ENCODE data around the gene PIGH.
A peak's percentile ranks its signal among the peaks of the same experiment; 100 is the strongest.
"Not testable (repeated sequence)": the region's sequence is repeated elsewhere in the genome, so short reads cannot be mapped to it uniquely, and the experiment has no call there.

PIGH gene, protein sequence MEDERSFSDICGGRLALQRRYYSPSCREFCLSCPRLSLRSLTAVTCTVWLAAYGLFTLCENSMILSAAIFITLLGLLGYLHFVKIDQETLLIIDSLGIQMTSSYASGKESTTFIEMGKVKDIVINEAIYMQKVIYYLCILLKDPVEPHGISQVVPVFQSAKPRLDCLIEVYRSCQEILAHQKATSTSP

DNA sequence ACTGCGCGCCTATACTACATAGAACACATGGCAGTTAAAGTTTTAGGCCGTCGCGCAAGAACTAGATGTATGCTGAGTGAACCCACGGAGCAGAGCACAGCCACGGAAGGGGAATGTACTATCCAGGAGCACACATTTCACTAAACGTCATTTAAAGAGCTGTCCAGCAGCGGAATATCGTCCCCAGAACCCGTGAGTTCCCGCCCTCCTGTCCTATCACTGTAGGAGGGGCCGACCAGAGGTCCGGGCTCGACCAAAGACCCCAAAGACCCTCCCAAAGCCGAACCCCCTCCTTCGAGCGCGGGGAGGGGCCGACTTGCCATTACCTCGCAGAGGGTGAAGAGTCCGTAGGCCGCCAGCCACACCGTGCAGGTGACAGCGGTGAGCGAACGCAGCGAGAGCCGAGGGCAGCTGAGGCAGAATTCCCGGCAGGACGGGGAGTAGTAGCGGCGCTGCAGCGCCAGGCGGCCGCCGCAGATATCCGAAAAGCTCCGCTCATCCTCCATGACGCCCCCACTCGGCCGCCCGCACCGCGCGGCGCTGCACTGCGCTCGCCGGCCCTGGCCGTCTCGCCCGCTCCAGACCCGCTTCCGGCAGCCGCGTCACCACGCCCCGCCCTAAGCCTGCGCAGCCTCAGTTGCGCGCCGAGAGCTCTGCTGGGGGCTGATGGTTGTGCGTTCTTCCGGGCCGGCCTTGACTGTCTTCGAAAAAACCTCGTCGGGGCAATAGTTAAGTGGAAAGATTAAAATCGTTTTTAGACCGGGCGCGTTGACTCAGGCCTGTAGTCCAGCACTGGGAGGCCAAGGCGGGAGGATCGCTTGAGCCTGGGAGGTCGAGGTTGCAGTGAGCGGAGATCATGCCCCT, at the start of gene PIGH:
Gene PIGH, minus strand, starts transcription at position 571 of the 864 bp plus-strand sequence. Its CDS starts 65 bp downstream, at position 506.
- peak within 1 kb of the TSS; percentile 72 for H3K4me3 ChIP-seq (ENCODE audit: low read depth, low read length)

DNA sequence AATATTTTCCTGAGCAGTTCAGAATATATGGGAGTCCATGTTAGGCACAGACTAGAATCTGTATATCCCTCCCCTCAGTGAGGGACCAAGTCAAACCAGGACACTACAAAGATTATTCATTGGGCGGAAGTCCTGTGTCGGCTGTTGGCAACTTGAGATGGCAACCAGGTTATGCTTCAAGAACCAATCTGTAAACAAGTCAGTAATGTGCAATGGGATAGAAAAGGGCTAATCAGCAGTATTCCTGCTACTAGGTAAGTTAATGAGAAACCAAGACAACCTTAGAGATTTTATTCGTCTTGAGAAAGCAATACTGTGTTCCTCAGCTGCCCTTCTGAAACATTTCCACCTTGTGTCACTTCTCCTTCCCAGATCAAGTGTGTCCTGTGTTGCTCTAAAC, 46.1 kb upstream of the PIGH start:
- no peak overlapping the region for H3K4me3 ChIP-seq (ENCODE audit: low read depth, low read length)

DNA sequence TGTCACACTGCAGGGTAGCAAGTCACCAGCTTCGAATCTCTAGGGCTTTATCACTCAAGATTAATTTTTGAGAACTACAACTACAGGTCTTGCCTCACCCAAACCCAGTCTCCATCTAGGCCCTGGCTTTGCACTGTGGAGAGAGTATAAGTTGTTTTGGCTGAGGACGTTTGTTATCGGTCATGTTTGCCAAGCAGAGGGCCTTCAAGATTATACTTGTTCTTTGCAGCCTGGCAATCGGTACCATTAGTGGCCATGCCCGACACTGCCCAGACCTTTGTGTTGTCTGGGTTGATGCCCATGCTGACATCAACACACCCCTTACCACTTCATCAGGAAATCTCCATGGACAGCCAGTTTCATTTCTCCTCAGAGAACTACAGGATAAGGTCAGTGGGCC, 45.3 kb upstream of the PIGH start:
- no peak overlapping the region for H3K4me3 ChIP-seq (ENCODE audit: low read depth, low read length)

DNA sequence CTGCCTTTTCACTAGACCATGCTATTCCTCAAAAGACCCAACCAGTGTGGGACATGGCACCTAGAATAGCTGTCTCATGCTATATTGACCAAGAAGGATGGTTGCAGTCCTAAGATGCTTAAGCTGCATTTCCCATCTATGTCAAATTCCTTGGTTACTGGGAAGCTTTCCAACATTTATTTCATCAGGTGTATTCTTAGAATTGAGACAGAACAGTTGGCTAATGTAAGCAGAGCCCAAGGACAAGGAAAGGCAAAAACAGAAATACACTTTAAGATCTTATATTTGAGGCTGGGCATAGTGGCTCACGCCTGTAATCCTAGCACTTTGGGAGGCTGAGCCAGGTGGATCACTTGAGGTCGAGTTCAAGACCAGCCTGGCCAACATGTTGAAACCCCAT, 44.4 kb upstream of the PIGH start:
- no peak overlapping the region for H3K4me3 ChIP-seq (ENCODE audit: low read depth, low read length)

DNA sequence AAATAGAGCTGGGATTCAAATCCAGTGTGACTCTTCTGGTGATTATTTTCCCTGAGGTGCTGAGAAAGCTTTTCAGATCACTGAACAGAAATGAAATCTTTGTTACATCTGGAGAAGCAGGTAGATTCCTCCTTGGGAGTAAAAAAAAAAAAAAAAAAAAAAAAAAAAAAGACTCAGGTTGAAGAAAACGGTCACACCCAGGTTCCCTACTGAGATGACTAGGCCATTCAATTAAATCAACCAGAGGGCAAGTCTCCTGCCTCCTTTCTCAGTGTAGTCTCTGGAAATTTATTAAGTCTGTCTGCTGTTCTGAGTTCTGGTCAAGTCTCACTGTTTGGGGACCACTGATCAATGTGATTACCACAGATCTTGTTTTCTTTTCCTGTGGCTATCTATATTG, 43.6 kb upstream of the PIGH start:
- H3K4me3 ChIP-seq (ENCODE audit: low read depth, low read length) = no peak overlapping the region

DNA sequence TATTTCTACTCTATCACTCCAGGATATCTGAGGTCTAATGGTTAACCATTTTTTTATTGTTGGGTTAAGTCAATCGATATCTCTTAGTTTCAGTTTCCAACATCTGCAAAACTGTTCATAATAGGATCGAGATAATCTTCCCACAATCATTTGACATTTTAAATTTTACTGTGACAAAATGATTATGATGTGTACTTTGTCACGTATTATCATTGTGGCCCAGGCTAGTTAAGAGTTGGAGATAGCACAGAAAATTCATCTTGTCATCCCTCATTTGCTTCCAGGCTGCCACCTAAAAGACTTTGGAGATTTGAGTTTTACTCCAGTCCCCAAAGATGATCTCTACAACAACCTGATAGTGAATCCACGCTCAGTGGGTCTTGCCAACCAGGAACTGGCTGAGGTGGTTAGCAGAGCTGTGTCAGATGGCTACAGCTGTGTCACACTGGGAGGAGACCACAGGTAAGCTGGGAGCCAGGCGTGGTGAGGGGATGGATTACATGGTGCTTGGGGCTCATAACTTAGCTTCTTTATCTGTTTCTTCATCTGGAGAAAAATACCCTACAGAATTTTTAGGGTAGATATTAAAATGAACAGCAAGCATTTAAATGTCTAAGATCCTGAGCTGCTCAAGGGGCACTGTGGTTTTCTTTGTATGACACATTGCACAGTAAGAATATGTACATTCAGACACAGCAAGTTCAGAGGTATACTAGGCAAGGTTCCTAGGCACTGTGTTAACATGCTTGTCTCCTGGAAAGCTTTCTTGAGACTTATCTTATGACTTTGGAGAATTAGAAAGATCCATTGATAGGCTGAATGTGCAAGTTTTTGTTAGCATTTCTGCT, 42.1 kb upstream of the PIGH start:
- no peak overlapping the region for H3K4me3 ChIP-seq (ENCODE audit: low read depth, low read length)

DNA sequence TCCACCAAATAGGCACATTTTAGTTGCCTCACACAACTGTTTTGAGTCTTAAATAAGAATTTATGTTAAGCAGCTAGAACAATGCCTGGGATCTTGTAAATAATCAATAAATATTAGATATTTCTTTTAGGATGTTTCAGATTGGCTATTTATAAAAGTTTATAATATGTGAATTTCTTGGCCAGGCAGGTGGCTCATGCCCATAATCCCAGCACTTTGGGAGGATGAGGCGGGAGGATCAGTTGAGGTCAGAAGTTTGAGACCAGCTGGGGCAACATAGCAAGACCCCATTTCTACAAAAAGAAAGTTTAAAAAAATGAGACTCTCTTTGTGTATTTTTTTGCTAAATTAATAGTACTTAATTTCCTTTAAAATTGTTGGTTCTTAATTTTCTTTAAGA, 41.4 kb upstream of the PIGH start:
- no peak overlapping the region for H3K4me3 ChIP-seq (ENCODE audit: low read depth, low read length)

DNA sequence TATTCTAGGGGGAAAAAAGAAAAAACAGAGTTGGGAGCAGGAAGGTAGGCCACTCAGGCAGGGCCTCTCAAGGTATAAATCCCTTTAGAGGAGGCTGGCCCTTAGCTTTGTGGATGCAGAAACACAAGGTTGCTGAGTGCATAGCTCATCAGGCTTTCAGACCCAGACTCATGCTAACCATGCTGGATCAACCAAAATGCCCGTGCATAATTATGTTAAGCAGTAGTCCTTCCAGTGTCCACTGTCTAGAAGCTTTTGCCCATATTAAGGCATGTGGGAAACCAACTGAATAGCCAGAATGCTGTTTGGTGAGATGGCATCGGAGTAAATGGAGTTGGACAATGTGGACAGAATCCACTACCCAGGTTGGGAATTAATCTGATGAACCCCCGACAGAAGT, 38.6 kb upstream of the PIGH start:
- no peak overlapping the region for H3K4me3 ChIP-seq (ENCODE audit: low read depth, low read length)

DNA sequence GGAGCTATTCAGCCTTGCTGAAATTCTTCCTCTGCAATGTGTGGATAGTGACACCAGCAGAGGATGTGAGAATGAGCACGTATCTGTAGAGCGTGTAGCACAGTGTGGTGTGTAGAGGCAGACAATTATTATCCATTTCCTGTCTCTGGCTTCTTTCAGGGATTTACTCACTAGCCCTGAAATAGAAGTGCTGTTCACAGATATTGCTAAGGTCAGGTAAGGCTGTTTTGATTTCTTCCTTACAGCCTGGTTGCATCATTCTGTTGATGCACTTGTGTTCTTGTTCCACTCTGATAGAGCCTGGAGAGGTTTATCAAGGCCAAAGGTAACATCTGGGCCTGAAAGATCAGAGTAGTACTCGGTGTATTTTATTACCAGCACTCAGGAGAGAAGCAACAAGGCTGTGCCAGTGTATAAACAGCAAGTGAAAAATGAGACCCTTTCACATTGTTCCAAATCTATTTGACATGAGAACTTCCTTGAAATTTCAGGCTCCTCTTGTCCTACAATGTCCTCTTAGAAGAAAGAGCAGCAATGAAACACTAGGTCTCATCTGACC, 36.4 kb upstream of the PIGH start:
- no peak overlapping the region for H3K4me3 ChIP-seq (ENCODE audit: low read depth, low read length)

DNA sequence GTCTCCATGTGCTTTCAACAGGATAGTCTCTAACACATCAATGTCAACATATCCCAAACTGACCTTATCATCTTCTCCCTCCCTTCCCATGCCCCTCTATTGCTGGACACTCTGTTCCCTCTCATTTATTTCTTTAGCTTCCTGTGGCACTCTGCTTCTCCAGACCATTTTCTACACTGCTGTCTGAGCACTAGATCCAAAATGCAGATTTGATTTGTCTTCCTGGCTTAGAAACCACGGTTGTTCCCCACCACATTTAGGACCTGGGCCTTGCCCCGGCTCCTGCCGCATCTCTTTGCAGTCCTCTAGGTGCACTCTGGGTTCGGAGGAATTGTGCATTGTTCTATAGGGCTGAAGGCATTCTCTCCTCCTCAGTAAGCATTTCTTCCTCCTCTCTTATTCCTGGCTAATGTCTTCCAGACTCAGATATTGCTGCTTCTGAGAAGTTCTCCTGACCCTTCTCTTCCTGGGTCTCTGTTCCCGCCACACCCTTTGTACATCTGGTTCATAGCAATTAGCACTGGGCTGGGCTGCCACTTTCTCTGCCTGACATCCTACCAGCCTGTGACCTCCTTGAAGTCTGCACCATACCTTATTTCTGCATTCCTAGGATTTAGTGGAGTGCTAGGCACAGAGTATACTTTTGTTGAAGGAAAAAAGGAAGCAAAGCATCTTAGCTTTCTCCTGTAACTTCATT, 33.5 kb upstream of the PIGH start:
- no peak overlapping the region for H3K4me3 ChIP-seq (ENCODE audit: low read depth, low read length)

DNA sequence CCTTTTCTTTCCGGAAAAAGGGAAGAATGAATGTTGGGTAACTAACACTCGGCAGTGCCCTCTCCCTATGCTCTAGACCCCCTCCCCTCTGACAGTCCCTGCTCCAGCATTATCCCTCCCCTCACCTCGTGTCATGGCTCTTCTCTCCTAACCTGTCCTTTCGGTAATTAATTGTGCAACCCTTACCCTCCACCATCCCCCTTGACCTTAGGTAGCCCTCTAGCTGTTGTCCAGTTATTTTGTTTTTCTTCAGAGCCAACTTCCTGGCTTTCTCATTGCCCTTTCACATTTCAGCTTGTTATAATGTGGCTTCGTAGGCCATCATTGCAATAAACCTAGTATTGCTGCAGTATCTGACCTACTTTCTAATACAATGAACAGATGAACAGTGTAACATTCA, 30.9 kb upstream of the PIGH start:
- H3K4me3 ChIP-seq (ENCODE audit: low read depth, low read length) = no peak overlapping the region

DNA sequence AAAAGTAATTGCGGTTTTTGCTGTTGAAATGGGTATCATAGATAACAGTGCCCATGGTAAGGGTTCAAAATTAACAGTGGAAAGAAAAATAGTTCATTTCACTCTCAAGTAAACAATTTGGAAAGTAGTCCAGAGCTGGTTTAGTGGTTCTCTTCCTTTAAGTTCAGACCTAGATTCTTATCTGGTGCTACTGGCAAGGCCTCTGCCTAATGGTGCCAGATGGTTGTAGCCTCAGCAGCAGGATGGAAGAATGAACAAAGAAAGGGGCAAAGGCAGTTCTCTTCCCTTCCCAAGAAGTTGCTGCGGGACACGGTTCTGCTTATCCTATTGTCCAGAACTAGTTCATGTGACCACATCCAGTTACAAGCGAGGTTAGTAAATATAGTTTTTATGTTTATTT, 30.1 kb upstream of the PIGH start:
- H3K4me3 ChIP-seq (ENCODE audit: low read depth, low read length) = no peak overlapping the region

DNA sequence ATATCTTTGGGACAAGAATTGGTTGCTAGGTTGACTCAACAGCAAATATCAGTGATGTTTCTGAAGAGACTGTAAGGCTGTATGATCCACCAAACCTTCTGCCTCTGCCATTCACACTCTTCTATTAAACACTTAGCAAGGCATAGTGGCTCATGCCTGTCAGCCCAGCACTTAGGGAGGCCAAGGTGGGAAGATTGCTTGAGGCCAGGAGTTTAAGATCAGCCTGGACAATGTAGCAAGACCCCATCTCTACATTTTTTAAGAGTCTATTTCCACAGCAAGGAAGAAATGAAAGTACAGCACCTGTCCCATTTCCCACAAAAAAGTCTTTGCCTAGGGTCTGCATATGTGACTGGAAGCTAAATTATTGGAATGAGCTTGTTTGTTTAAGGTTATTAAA, 27.5 kb upstream of the PIGH start:
- H3K4me3 ChIP-seq (ENCODE audit: low read depth, low read length) = no peak overlapping the region

DNA sequence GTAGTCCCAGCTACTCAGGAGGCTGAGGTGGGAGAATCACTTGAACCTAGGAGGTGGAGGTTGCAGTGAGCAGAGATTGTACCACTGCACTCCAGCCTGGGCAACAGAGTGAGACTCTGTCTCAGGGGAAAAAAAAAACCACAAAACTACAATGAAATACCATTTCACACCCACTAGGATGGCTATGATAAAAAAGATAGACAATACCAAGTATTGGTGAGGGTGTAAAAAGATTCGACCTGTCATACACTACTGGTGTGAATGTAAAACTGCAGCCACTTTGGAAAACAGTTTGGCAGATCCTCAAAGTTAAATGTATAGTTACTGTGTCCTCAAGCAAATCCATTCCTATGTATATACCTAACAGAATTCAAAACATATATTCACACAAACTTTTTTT, 26.1 kb upstream of the PIGH start:
- not testable (repeated sequence) for H3K4me3 ChIP-seq (ENCODE audit: low read depth, low read length)

DNA sequence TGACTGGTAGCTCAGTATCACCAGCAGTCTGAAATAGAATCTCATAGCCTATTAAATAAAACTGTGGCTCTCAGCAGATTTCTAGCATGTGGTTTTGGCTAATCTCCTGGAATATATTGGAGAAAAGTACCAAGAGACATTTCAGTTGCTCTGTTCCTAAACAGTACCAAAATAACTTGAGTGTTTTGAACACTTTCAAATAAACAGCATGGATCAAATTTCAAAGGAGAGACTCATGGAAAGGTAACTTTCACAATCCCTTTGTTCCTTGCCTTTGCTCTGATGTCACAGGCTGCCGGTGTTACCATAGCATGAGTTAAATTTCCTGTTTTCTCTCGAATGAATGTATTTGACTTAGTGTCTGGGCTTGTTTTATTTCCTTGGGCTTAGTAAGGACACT, 23.0 kb upstream of the PIGH start:
- no peak overlapping the region for H3K4me3 ChIP-seq (ENCODE audit: low read depth, low read length)

DNA sequence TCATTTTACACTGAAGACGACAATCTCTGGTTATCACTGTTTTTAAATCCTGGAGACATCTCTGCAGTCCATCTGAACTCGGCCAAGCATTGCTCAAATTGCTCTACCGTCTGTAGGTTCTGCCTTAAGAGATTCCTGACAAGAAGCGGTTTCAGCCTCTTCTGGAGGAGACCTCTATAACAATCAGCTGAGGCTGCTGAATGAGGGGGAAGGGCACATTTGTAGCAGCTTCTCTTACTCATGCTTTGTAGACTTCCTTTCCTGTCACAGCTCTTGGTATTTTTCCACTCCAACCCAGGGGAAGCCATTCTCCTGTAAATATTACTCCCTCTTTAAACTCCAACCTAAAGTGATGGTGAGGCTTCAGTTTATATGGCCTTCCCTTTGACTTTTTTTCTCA, 22.6 kb upstream of the PIGH start:
- no peak overlapping the region for H3K4me3 ChIP-seq (ENCODE audit: low read depth, low read length)

DNA sequence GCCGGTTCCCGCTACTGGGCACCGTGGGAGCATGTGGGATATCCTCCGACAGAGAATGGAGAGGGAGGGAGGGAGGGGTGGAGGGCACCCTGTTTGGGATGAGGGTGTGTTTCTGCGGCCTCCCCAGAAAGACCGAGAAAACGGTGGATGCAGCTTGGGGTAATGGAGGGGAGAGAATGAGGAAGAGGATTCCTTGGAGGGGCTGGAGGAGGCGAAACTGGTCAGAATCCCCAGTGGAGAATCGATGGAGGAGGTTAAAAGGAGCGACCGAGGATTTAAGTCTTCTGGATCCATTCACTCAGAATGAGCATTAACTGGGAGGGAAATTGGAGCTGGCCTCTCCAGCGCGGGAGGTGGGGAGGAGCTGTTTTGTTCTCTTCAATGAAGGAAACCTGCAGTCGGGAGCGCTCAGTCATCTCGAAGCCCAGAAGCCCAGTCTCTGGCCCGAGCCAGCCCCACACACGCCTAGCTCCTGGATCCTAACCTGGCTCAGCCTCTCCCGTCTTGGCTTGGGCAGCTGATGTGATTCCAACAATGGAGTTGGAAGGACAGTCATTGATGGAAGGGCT, 20.2 kb upstream of the PIGH start:
- peak overlapping the region; percentile 81 for H3K4me3 ChIP-seq (ENCODE audit: low read depth, low read length)

DNA sequence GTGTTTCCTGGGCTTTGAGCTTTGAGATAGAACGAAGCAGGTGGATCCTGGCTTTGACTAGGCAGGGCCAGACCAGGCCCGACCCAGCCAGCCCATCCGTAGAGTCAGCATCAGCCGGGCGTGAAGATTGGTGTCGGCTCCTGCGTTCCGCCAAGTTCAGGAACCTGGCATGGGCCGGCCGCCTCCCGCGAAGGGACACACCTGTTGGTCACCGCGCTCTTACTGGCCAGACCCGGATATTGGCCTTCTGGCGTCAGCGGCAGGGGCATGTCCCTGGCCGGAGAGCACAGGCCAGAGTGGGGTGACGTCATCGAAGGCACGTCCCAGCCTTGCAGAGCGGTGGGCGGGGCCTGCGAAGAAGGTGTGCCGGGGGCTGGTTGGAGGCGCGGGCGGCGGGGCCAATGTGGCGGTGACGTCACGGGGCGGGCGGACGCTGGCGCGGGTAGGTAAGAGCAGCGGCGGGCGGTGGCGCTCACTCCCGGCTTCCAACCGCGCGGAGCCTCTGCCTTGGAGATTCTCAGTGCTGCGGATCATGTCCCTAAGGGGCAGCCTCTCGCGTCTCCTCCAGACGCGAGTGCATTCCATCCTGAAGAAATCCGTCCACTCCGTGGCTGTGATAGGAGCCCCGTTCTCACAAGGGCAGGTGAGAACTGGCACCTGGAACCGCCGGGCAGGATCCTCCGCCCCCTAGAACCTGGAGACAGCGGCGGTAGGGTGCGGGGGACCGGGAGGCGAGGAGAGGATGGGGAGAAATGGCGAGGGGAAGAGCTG, 19.6 kb upstream of the PIGH start, which contains the start of gene ARG2:
Gene ARG2, plus strand, starts transcription at position 475 of the 771 bp plus-strand sequence. Its CDS starts 58 bp downstream, at position 533.
- H3K4me3 ChIP-seq (ENCODE audit: low read depth, low read length) = peak within 1 kb of the TSS; percentile 81

DNA sequence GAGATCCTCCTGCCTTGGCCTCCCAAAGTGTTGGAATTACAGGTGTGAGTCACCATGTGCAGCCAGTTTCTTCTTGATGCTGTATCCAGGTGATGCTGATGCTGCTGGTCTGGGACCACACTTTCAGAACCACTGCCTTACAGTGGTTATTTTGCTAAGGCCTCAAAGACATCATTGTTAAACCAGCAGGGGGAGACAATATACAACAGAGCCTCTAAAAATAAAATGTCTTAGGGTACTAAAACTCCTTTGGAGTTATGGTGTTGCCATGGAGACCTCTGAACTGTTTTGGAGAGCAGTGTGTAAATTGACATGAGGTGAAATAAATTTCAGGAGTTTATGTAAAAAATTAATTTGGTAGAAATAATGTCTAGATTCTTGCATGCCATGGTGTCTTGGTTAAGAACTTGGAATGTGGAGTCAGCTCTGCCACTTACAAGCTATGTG, 18.6 kb upstream of the PIGH start:
- no peak overlapping the region for H3K4me3 ChIP-seq (ENCODE audit: low read depth, low read length)
